Measurements from ENCODE around the gene TCIRG1. TPM values are rescaled to one million over a fixed set of nuclear protein-coding genes. Genes with fewer than 3 reads are reported as not detected.
A peak's percentile ranks its signal among the peaks of the same experiment; 100 is the strongest.

The TCIRG1 gene
- total and polyA plus RNA-seq, 5 experiments from 2014 or later = 19.9 to 164 (median 24.2) TPM

GRCh38 chr11:68053117-68053516 is 14.3 kb downstream of the TCIRG1 start:
- Mint-ChIP-seq H3K9me3 (no peaks in the 10 kb centered on the region), H3K4me3 (no peak overlapping the region), H3K27me3 (no peaks in the 10 kb centered on the region), H3K4me1 (no peaks in the 10 kb centered on the region), H3K36me3 (peaks cover 0 to 21% (median 0%) of the 10 kb centered on the region in 3 donors), H3K27ac (peak overlapping the region in 3 of 10 donors; percentile 24 to 85 (median 60))
- POLR2A ChIA-PET = interaction anchor here (1.8 kb wide), 1 partner anchor 23 kb away, joined by 4 read pairs; no protein-coding TSS in a partner anchor
- DNase-seq (no peak), ATAC-seq (no peak)

GRCh38 chr11:68053981-68054812 is 15.4 kb downstream of the TCIRG1 start:
- ATAC-seq (no peak), DNase-seq (no peak)
- H3K27ac Mint-ChIP-seq = peak overlapping the region in 8 of 10 donors; percentile 1 to 73 (median 52)
- no peaks in the 10 kb centered on the region for H3K27me3 Mint-ChIP-seq
- H3K36me3 Mint-ChIP-seq = peaks cover 0 to 24% (median 0%) of the 10 kb centered on the region in 3 donors
- no peaks in the 10 kb centered on the region for H3K9me3 Mint-ChIP-seq
- POLR2A ChIA-PET = interaction anchor here (1.8 kb wide), 1 partner anchor 22 kb away, joined by 4 read pairs; no protein-coding TSS in a partner anchor
- no peak overlapping the region for H3K4me3 Mint-ChIP-seq
- H3K4me1 Mint-ChIP-seq = no peaks in the 10 kb centered on the region

- peak overlapping the region in 2 of 10 donors; percentile 3 to 56 for H3K27ac Mint-ChIP-seq
- no peaks in the 10 kb centered on the region for H3K27me3 Mint-ChIP-seq
- H3K9me3 Mint-ChIP-seq = no peaks in the 10 kb centered on the region
- no peak overlapping the region for H3K4me3 Mint-ChIP-seq
- POLR2A ChIA-PET = no interaction called here
- H3K4me1 Mint-ChIP-seq = no peaks in the 10 kb centered on the region
- ATAC-seq = no peak
- no peak for DNase-seq
- H3K36me3 Mint-ChIP-seq = peaks cover 0 to 28% (median 4%) of the 10 kb centered on the region in 3 donors
Observed at GRCh38 chr11:68056317-68057285, 17.8 kb downstream of the TCIRG1 start.

GRCh38 chr11:68057807-68058206 is 19.0 kb downstream of the TCIRG1 start:
- no peaks in the 10 kb centered on the region for H3K9me3 Mint-ChIP-seq
- DNase-seq (no peak), ATAC-seq (no peak)
- POLR2A ChIA-PET = interaction anchor here (0.6 kb wide), 1 partner anchor 62 kb away, joined by 4 read pairs; no protein-coding TSS in a partner anchor
- peaks cover 0 to 27% (median 7%) of the 10 kb centered on the region in 3 donors for H3K36me3 Mint-ChIP-seq
- H3K4me1 Mint-ChIP-seq = no peaks in the 10 kb centered on the region
- no peak overlapping the region for H3K4me3 Mint-ChIP-seq
- H3K27ac Mint-ChIP-seq = peak overlapping the region in 1 of 10 donors; percentile 20
- no peaks in the 10 kb centered on the region for H3K27me3 Mint-ChIP-seq

GRCh38 chr11:68061508-68061907 is 22.7 kb downstream of the TCIRG1 start:
- H3K4me1 Mint-ChIP-seq = no peaks in the 10 kb centered on the region
- POLR2A ChIA-PET = interaction anchor here (0.7 kb wide), 1 partner anchor 30 kb away, joined by 7 read pairs; no protein-coding TSS in a partner anchor
- H3K36me3 Mint-ChIP-seq = peaks cover 0 to 50% (median 16%) of the 10 kb centered on the region in 3 donors
- no peak overlapping the region for H3K4me3 Mint-ChIP-seq
- ATAC-seq (no peak), DNase-seq (no peak)
- no peaks in the 10 kb centered on the region for H3K9me3 Mint-ChIP-seq
- peak overlapping the region in 1 of 10 donors; percentile 48 for H3K27ac Mint-ChIP-seq
- H3K27me3 Mint-ChIP-seq = no peaks in the 10 kb centered on the region

GRCh38 chr11:68064926-68065325 is 26.1 kb downstream of the TCIRG1 start:
- ATAC-seq (no peak), DNase-seq (no peak)
- Mint-ChIP-seq H3K27ac (no peak overlapping the region), H3K4me1 (no peaks in the 10 kb centered on the region), H3K36me3 (peaks cover 6 to 68% (median 28%) of the 10 kb centered on the region in 3 donors), H3K27me3 (no peaks in the 10 kb centered on the region), H3K4me3 (no peak overlapping the region), H3K9me3 (no peaks in the 10 kb centered on the region)
- POLR2A ChIA-PET = no interaction called here

GRCh38 chr11:68065841-68066240 is 27.0 kb downstream of the TCIRG1 start:
- ATAC-seq = no peak
- no peaks in the 10 kb centered on the region for H3K9me3 Mint-ChIP-seq
- H3K36me3 Mint-ChIP-seq = peaks cover 6 to 75% (median 26%) of the 10 kb centered on the region in 3 donors
- no peaks in the 10 kb centered on the region for H3K27me3 Mint-ChIP-seq
- POLR2A ChIA-PET = no interaction called here
- no peak overlapping the region for H3K4me3 Mint-ChIP-seq
- H3K27ac Mint-ChIP-seq = peak overlapping the region in 1 of 10 donors; percentile 37
- no peak for DNase-seq
- H3K4me1 Mint-ChIP-seq = no peaks in the 10 kb centered on the region

- ATAC-seq (no peak), DNase-seq (no peak)
- Mint-ChIP-seq H3K27ac (no peak overlapping the region), H3K4me1 (peaks cover 0 to 5% (median 0%) of the 10 kb centered on the region in 4 donors), H3K4me3 (no peak overlapping the region), H3K9me3 (no peaks in the 10 kb centered on the region), H3K36me3 (peaks cover 6 to 74% (median 28%) of the 10 kb centered on the region in 3 donors), H3K27me3 (no peaks in the 10 kb centered on the region)
- POLR2A ChIA-PET = no interaction called here
Observed at GRCh38 chr11:68066742-68067141, 27.9 kb downstream of the TCIRG1 start.

- POLR2A ChIA-PET = no interaction called here
- H3K9me3 Mint-ChIP-seq = no peaks in the 10 kb centered on the region
- H3K27me3 Mint-ChIP-seq = no peaks in the 10 kb centered on the region
- H3K4me3 Mint-ChIP-seq = no peak overlapping the region
- ATAC-seq = no peak
- H3K27ac Mint-ChIP-seq = peak overlapping the region in 1 of 10 donors; percentile 61
- H3K36me3 Mint-ChIP-seq = peaks cover 6 to 79% (median 27%) of the 10 kb centered on the region in 3 donors
- H3K4me1 Mint-ChIP-seq = peaks cover 0 to 5% (median 0%) of the 10 kb centered on the region in 4 donors
- no peak for DNase-seq
Observed at GRCh38 chr11:68067991-68068390, 29.2 kb downstream of the TCIRG1 start.

GRCh38 chr11:68071281-68072048 is 32.6 kb downstream of the TCIRG1 start:
- POLR2A ChIA-PET = interaction anchor here (0.6 kb wide), 1 partner anchor 394 kb away, joined by 3 read pairs; no protein-coding TSS in a partner anchor
- peak overlapping the region in 1 of 10 donors; percentile 46 for H3K27ac Mint-ChIP-seq

GRCh38 chr11:68074584-68075352 is 35.9 kb downstream of the TCIRG1 start:
- Mint-ChIP-seq H3K9me3 (no peaks in the 10 kb centered on the region), H3K36me3 (peaks cover 0 to 45% (median 10%) of the 10 kb centered on the region in 3 donors), H3K27me3 (no peaks in the 10 kb centered on the region), H3K4me1 (peaks cover 0 to 5% (median 0%) of the 10 kb centered on the region in 4 donors), H3K27ac (no peak overlapping the region), H3K4me3 (no peak overlapping the region)
- no peak for DNase-seq
- POLR2A ChIA-PET = no interaction called here
- no peak for ATAC-seq

More at GRCh38 chr11:68071281-68072048, 32.6 kb downstream of the TCIRG1 start:
- no peak overlapping the region for H3K4me3 Mint-ChIP-seq
- peaks cover 0 to 5% (median 0%) of the 10 kb centered on the region in 4 donors for H3K4me1 Mint-ChIP-seq
- H3K27me3 Mint-ChIP-seq = no peaks in the 10 kb centered on the region
- H3K9me3 Mint-ChIP-seq = no peaks in the 10 kb centered on the region
- peaks cover 6 to 70% (median 21%) of the 10 kb centered on the region in 3 donors for H3K36me3 Mint-ChIP-seq
- ATAC-seq = no peak
- no peak for DNase-seq
